HG02943 (cell line): Measurements from ENCODE around the gene ID4.
"Not testable (repeated sequence)": the region's sequence is repeated elsewhere in the genome, so short reads cannot be mapped to it uniquely, and the experiment has no call there.

Experiments used
- ATAC-seq: cut with Tn5 transposase; IDR thresholded peaks from one replicate; pipeline ENCODE4 v1.9.1; 2021; ENCODE audit warnings: mild to moderate bottlenecking, low read depth, moderate library complexity; ENCODE audit not compliant: unreplicated experiment

ID4 gene

DNA sequence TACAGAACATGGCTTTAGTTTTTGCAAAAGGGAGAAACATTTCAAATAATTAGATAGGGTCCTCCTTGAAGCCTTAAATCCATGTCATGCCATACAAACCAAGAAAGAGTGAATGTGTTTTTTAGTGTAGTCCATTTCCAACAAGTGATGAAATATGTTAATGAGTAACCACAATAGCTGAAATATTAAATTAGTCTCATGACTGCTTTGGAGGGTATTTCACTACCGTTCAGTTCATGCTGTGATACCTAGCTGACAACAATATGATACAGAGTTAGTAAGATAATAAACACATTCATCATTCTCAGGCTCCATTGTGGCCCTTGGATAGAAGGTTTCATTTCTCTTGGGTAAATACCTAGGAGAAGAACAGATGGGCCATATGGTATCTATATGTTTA is 5.8 kb upstream of the ID4 start:
- no peak for ATAC-seq

DNA sequence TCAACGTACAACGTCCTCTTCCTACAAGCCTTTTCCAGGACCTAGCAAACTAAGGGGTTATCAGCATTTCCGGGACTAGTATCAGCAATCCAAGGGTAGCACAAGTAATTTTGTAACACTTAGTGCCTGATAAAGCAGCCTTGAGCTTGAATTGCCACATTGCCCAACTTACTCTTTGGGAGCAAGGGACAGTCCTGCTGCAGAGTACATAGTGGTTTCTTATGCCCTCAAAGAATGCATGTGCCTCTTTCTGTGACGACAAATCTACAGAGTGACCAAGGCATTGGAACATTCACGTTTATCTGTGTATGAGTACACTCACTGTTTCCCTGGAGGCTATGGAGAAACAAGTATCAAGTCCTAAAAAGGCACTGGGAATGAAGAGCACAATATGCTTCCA is 3.2 kb upstream of the ID4 start:
- ATAC-seq, result no peak

DNA sequence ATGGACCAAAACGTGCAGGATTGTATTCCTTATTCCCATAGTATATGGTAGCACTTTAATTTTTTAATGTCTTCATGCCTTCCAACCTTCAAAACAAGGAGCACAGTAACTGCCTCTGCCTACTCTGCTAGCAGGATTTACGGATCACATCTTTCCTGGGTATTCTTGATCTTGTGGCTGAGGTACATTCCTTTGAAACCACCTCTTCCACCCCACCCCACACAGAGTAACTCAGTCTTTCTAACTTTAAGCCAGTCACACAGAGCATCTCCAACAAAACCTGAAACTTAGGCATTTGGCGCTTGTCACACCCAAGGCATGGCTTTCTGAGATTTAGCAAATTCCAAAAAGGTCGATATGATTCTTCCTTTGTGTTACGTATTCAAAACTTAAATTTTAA is 2.3 kb upstream of the ID4 start:
- ATAC-seq, result no peak

DNA sequence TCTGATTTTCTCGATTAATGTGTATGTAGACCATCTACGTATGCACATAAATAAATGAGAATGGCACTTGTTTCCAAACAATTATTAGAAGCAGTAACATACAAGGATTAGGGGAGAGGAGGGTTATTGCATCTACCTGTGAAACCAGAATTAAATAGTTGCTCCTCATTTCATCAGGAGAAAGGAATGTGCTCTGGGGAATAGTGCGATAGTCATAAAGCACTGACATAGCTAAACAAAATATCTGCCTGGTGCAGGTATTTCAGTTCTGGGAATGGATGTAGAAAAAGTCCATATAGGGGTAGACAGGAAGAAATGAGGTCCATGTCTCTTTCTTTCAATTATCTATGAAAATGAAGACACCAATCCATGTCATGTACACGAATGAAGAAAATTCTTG is 1.6 kb upstream of the ID4 start:
- ATAC-seq, result no peak

DNA sequence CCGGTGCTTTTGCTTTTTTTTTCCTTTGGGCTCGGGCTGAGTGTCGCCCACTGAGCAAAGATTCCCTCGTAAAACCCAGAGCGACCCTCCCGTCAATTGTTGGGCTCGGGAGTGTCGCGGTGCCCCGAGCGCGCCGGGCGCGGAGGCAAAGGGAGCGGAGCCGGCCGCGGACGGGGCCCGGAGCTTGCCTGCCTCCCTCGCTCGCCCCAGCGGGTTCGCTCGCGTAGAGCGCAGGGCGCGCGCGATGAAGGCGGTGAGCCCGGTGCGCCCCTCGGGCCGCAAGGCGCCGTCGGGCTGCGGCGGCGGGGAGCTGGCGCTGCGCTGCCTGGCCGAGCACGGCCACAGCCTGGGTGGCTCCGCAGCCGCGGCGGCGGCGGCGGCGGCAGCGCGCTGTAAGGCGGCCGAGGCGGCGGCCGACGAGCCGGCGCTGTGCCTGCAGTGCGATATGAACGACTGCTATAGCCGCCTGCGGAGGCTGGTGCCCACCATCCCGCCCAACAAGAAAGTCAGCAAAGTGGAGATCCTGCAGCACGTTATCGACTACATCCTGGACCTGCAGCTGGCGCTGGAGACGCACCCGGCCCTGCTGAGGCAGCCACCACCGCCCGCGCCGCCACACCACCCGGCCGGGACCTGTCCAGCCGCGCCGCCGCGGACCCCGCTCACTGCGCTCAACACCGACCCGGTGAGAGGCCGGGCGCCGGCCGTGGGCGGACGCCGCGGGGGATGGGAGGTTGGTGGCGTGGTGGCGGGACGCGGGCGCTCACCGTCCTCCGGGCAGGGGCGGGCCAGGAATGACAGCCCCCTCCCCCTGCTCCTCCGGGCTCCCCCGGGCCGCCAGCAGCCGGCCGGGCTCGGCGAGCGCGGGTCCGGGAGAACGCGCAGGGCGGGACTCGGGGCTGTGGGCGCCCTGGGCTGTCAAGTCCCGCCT is 606 bp downstream of the ID4 start:
- no peak for ATAC-seq

DNA sequence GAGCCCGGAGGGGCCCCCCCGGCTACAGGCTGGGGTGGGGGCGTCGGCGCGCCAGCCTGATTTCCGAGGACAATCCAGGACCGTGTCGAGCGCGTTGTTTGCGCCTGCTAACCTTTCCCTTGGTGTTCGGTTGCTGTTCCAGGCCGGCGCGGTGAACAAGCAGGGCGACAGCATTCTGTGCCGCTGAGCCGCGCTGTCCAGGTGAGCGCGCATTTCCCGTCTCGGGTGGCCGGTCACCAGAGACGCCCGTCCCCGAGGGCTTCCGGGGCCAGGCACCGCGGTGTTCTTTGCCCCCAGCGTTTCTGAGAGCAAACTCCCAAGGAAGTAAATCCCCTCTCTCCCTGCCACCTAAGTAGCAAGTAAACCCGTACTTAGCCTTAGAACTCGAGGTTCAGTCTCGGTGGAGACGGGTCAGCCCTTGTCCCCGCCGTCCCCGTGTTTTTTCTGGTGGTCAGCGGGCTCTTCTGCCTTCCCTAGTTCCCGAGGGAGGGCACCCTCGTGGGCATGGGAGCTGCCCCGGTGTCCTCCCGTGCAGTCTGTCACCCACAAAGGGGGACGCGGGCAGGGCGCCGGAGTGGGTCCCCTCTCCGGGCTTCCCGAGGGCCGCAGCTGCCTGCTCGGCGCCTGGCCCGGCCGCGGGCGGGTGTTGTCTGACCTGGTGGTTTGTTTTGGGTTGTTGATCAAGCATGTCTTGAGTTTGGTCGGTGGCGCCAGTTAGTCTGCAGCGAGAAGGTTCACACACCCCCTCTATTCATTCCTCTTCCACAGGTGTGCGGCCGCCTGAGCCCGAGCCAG is 1.5 kb downstream of the ID4 start:
- ATAC-seq, result no peak

DNA sequence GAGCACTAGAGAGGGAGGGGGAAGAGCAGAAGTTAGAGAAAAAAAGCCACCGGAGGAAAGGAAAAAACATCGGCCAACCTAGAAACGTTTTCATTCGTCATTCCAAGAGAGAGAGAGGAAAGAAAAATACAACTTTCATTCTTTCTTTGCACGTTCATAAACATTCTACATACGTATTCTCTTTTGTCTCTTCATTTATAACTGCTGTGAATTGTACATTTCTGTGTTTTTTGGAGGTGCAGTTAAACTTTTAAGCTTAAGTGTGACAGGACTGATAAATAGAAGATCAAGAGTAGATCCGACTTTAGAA is 2.0 kb downstream of the ID4 start:
- no peak for ATAC-seq

DNA sequence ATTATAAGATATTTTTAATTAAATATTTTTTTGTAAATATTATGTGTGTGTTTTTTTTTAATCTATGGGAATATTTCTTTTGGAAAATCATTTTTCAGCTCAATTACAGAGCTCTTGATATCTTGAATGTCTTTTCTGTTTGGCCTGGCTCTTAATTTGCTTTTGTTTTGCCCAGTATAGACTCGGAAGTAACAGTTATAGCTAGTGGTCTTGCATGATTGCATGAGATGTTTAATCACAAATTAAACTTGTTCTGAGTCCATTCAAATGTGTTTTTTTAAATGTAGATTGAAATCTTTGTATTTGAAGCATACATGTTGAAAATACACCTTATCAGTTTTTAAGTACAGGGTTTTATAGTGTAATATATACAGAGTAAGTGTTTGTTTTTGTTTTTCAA is 2.6 kb downstream of the ID4 start:
- ATAC-seq, result no peak

DNA sequence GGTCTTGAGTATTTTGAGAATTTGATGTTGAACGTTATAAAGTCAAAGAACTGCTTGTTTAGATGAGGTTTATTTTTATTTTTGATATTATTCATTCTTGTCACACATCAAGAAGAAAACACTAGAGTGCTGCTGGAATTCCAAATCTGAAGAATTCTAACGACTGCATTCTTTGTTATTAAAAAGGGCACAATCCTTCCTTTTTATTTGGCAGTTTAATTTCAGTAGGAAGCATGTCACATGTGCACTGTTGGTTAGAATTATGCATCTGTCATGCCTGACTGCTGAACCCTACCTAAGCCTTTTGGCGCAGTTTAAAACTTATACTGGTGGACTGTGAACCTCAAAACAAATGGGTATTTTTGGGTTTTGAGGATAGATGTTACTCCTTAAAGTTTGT is 4.0 kb downstream of the ID4 start:
- ATAC-seq, result no peak

DNA sequence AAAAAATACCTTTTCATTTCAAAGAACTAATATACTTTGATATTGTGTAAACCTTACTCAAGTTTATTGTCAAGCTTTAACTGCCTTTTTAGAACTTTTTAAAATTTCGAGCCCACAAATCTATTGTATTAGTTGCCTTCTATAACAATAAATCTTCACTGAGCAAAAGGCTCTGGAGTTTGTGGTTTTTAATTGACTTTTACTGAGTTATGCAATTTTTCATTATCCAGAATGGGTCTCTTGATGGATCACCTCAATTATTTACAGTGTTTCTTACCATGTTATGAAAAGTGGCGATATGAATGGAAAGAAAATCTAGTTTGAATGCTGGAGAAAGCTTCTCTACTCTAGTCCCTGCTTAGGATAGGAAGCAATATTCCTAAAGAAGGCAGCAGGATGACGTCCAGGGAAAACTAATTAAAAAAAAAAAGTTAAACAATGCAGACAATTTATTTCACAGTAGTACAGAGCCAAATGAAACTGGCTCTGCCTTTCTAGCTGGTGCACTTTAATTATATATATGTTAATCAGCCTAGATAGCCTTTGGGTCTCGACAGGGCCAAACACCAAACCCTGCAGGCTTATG is 5.0 kb downstream of the ID4 start:
- ATAC-seq, result no peak

DNA sequence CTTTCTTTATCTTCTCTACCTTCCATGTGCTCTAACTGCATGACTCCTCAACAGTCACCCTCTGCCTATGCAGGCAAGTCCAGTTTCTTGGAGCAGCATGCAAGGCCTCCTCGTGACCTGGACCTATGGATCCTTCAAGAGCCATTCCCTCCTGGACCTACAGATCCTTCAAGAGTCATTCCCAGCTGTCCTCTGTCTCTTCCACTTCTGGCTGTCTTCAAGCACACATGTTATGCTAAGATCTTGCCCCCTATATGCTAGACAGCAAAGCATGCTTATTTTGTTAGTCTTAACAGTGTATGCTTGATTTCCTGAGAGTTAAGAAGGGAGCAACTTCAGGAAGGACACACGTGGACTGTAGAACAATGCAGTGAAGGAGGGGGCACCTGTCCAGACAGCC is 7.5 kb downstream of the ID4 start:
- ATAC-seq, result no peak

DNA sequence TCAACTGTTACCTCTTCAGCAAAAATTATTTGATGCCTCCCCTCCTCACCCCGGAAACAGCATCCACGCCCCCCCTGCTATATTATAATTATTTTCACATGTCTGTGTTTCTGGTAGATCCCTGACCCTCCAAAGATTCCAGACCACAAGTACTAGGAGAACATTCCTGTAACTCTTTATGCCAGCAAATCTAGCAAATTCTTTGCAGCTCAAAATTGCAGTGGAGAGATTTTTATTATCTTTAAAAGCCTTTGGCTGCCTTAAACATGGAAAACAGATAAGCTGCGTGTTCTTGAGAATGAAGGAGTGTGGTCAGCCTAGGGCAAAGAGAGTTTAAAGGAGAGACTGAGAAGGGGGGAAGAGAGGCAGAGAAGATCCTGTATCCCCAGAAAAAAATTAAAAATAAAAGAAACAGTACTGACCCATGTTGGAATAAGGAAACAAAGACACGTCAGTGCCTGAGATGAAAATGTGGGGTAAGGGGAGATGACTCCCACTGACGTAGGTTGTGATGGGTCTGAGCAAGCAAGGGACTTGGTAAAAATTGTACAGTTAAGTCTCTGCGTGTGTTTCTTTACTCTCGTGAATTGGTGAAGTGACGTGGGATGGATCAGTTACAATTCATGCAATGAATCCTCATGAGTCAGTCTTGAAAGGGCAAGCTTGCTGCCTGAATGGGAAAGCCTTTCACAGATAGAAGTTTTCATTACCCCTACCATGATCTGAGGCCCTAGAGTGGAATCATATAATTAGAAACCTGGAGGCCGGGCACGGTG is 8.3 kb downstream of the ID4 start:
- no peak for ATAC-seq

DNA sequence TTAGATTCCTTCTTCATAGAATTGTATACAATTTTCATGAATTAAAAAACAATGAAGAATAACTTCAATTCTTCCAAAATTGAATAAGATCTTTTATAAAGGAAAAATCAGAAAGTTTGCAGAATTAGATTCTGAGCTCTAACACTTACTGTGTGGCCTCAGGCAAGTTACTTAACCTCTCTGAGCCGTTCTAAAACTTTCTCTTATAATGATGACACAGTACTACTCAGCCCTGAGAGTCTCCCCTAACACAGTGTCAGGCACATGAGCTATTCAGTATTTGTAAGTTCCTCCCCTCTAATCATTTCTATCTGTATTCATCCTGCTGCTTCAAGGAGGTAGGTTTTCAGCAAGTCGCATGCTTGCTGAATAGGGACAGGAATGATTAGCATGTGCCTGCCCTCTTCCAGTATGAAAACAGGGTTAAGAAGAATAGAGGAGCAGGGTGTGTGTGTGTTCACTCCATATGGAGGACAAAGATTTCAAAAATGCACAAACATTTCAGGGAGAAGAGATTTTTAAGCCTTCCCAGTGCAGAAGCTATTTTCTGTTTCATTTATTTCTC is 11.4 kb downstream of the ID4 start:
- no peak for ATAC-seq

DNA sequence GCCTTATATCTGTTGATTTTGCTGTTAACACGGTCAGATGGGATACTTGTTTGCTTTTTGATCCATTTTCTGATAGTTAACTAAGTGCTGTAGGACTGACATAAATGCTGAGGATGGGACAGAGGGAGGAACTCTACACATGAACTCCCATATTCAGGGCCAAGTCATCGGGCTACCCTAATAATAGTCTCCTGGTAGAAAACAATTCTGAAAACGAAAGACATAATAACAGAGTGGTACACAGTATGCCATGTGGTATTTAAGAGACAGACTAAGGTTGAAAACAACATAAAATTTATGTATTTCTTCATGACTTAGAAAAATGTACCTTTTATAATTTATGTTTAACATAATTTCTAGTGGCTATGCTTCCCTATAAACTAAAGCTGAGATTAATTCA is 12.0 kb downstream of the ID4 start:
- no peak for ATAC-seq

DNA sequence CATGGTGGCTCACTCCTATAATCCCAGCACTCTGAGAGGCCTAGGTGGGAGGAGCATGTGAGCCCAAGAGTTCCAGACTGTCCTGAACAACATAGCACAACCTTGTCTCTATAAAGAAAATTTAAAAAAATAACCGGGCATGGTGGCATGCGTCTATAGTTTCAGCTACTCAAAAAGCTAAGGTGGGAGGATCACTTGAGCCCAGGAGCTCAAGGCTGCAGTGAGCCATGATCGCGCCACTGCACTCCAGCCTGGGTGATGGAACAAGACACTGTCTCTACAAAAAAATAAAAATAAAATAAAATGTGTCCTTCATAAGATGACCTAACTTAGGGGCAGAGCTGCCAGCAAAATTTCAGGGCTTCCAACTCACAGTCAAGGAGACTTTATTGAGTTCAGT is 12.6 kb downstream of the ID4 start:
- no peak for ATAC-seq

DNA sequence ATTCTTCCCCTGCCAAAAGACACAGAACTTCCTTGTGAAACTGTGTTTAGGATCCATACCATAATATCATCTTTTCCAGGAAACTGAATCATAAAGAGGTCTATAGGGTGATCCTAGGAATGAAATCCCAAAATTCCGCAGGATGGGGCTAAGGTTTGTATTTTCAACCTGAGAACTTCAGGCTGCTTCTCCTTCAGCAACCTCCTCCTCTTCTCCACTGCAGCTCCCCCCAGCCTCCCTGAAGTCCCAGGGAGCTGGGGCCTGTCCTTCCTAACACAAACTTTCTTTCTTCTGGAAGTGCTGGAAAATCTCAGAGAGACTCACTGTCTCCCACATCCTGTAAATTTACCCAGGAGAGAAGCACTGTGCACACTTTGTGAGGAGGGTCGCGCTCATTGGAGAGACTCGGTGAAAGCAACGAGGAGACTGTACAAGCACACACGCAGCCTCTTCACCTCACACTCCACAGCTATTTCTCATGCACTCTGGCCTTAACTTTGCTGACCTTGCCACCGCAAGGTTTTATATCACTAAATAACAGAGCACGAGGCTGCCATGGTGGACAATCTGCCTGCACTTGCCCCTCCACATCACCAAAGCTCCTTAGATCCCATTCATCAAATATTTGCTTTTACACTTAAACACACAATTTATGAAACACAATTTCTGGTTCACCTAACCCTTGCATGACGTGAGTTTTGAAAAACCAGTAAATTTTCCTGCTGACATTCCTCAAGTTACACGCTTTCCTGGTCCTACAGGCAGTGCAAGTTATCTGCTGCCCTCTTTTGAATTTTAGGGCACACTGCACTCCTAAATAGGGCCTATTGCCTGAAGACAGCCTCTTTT is 14.3 kb downstream of the ID4 start:
- no peak for ATAC-seq

DNA sequence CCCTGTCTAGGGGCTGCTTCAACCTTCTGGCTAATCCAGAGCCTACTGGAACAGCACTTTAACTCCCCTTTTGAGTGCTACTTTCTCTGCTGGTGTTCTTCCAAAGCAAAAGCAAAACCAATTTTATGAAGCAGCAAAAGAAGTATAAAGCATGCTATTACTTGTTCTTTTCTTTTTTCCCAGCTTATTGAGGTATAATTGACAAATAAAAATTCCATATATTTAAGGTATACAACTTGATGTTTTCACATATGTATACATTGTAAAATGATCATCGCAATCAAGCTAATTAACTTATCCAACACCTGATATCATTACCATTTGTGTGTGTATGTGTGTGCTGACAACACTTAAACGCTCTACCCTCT is 14.9 kb downstream of the ID4 start:
- no peak for ATAC-seq

DNA sequence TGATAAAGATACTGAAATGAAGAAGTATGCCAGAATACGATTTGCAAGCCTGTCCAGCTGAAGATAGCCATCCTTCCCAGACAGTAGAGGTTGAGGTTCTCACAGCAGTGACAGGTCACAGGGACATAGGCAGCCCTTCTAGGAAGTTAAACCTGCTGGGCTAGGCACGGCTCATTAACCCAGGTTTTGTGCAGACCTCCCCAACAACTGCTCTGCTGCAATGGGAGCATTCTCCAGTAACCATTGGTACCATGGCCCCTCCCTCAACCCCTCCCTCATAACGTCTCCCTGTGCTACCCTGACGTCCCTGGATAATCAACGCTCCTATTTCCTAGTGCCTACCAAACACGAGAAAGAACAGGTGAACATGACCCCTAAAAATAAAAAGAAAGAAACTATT is 15.8 kb downstream of the ID4 start:
- ATAC-seq, result no peak

DNA sequence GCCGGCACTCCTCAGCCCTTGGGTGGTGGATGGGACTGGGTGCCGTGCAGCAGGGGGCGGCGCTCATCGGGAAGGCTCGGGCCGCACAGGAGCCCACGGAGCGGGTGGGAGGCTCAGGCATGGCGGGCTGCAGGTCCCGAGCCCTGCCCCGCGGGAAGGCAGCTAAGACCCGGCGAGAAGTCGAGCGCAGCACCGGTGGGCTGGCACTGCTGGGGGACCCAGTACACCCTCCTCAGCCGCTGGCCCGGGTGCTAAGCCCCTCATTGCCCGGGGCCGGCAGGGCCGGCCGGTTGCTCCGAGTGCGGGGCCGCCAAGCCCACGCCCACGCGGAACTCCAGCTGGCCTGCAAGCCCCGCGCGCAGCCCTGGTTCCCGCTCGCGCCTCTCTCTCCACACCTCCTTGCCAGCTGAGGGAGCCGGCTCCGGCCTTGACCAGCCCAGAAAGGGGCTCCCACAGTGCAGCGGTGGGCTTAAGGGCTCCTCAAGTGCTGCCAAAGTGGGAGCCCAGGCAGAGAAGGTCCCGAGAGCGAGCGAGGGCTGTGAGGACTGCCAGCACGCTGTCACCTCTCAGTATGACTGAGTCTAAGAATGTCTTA is 17.3 kb downstream of the ID4 start:
- ATAC-seq, result not testable (repeated sequence)
